Stimulated activated CD8-positive, alpha-beta memory T cell treated with anti-CD3 and anti-CD28 coated beads, Interleukin-7, amount 100 ng/mL, for 4 hours (primary cell): ENCODE data around the gene CD300LD.

Experiments used
- DNase-seq, 2 donors: peaks; one replicate each; pipeline ENCODE4 v3.0.0-alpha.2; 2020; ENCODE audit warnings: low read depth in 2 of 2

CD300LD gene

GRCh38 chr17:74544991-74545842 is 46.9 kb downstream of the CD300LD start:
- no peak for DNase-seq

GRCh38 chr17:74543891-74544760 is 48.0 kb downstream of the CD300LD start:
- DNase-seq: no peak

GRCh38 chr17:74543406-74543805 is 48.7 kb downstream of the CD300LD start:
- DNase-seq: no peak

- DNase-seq: no peak
These were observed 49.2 kb downstream of the CD300LD start for GRCh38 chr17:74542727-74543383.

- DNase-seq: no peak
These were observed 49.9 kb downstream of the CD300LD start for GRCh38 chr17:74542166-74542565.

GRCh38 chr17:74541176-74542111 is 50.6 kb downstream of the CD300LD start:
- DNase-seq: no peak

- no peak for DNase-seq
These were observed 52.7 kb downstream of the CD300LD start for GRCh38 chr17:74539281-74539820.

GRCh38 chr17:74536890-74537289 is 55.2 kb downstream of the CD300LD start:
- no peak for DNase-seq

GRCh38 chr17:74532115-74532514 is 60.0 kb downstream of the CD300LD start:
- no peak for DNase-seq

- DNase-seq: no peak
These were observed 60.8 kb downstream of the CD300LD start, which contains the start of gene CD300LB for GRCh38 chr17:74531231-74531761. TSS of gene CD300LB (minus strand) at chr17:74531475. CDS start at chr17:74531350, 125 bp downstream.

- DNase-seq: no peak
These were observed 61.3 kb downstream of the CD300LD start for GRCh38 chr17:74530831-74531150.
